ENCODE measurements around the gene SERINC3. TPM values are rescaled to one million over a fixed set of nuclear protein-coding genes. Genes with fewer than 3 reads are reported as not detected.

SERINC3 gene
- total and polyA plus RNA-seq, 2 of the 13 experiments (the other 11 are each of a cell fraction or from before 2014, with no cell fraction given) = 82.0 to 226 TPM

GRCh38 chr20:44461142-44461802, 60.6 kb downstream of the SERINC3 start (continued):
- no peak for TF ChIP-seq GMEB2 (CRISPR knock-in tag; IDR thresholded peaks at IDR 0.05; ENCODE audit: low read depth)
- TF ChIP-seq FOXK2 (IDR thresholded peaks at IDR 0.05) = no peak
- TF ChIP-seq MIXL1 (CRISPR knock-in tag; IDR thresholded peaks at IDR 0.05) = no peak; the same call in 1 of the 2 replicates
- TF ChIP-seq ZNF761 (CRISPR knock-in tag; conservative IDR thresholded peaks at IDR 0.05) = no peak
- no peak for TF ChIP-seq RFX3 (CRISPR knock-in tag; IDR thresholded peaks at IDR 0.05)
- no peak for TF ChIP-seq U2AF2 (IDR thresholded peaks at IDR 0.05; ENCODE audit: low read depth, low read length)
- no peak for TF ChIP-seq ZNF318 (CRISPR knock-in tag; IDR thresholded peaks at IDR 0.05)
- TF ChIP-seq ZSCAN22 (CRISPR knock-in tag; IDR thresholded peaks at IDR 0.05) = no peak
- no peak for TF ChIP-seq MTERF4 (CRISPR knock-in tag; IDR thresholded peaks at IDR 0.05)
- no peak for TF ChIP-seq NCOA5 (CRISPR knock-in tag; IDR thresholded peaks at IDR 0.05)
- TF ChIP-seq ZNF614 (CRISPR knock-in tag; IDR thresholded peaks at IDR 0.05; ENCODE audit: borderline replicate concordance) = 0 out of 2 replicates have a peak, but pooled peaks have one; percentile 21
- no peak for TF ChIP-seq RFX1 (IDR thresholded peaks at IDR 0.05)
- no peak for TF ChIP-seq CENPX (CRISPR knock-in tag; IDR thresholded peaks at IDR 0.05)
- TF ChIP-seq RELA (CRISPR knock-in tag; IDR thresholded peaks at IDR 0.05) = no peak
- TF ChIP-seq GATAD2A (CRISPR knock-in tag; IDR thresholded peaks at IDR 0.05) = peak; percentile 71
- no peak for TF ChIP-seq NCOA1 (CRISPR knock-in tag; IDR thresholded peaks at IDR 0.05)
- TF ChIP-seq IRF1 (CRISPR knock-in tag; IDR thresholded peaks at IDR 0.05; ENCODE audit: low read depth) = no peak
